SW 1271 (cell line): ENCODE data around the gene PSMC2.
A peak's percentile ranks its signal among the peaks of the same experiment; 100 is the strongest.

ENCODE experiments used
- DNase-seq, 2 experiments: peaks; one replicate each; lab custom pipeline; 2025; lab: John Stamatoyannopoulos, UW

Gene PSMC2

GRCh38 chr7:103347507-103348267 is at the start of gene PSMC2:
Gene PSMC2 (plus strand): TSS chr7:103347643. CDS start chr7:103347712, 69 bp downstream.
- DNase-seq, result peak; percentile 65 to 88

- DNase-seq, result no peak
Measured at GRCh38 chr7:103297837-103298179, 49.6 kb upstream of the PSMC2 start.

GRCh38 chr7:103299660-103300059 is 47.8 kb upstream of the PSMC2 start:
- no peak for DNase-seq

GRCh38 chr7:103301441-103301840 is 46.0 kb upstream of the PSMC2 start:
- no peak for DNase-seq

GRCh38 chr7:103307503-103308231 is 39.8 kb upstream of the PSMC2 start:
- no peak for DNase-seq

- no peak for DNase-seq
Measured at GRCh38 chr7:103314852-103315251, 32.6 kb upstream of the PSMC2 start.

GRCh38 chr7:103316380-103316941 is 31.0 kb upstream of the PSMC2 start:
- no peak for DNase-seq

- DNase-seq, result no peak
Measured at GRCh38 chr7:103317009-103317408, 30.4 kb upstream of the PSMC2 start.

GRCh38 chr7:103325744-103326143 is 21.7 kb upstream of the PSMC2 start:
- no peak for DNase-seq

- DNase-seq, result no peak
Measured at GRCh38 chr7:103336761-103337160, 10.7 kb upstream of the PSMC2 start.

- DNase-seq, result no peak
Measured at GRCh38 chr7:103338864-103339263, 8.6 kb upstream of the PSMC2 start.

GRCh38 chr7:103341466-103341865 is 6.0 kb upstream of the PSMC2 start:
- DNase-seq, result no peak

GRCh38 chr7:103343332-103343731 is 4.1 kb upstream of the PSMC2 start:
- no peak for DNase-seq

- DNase-seq, result peak in 1 of 2 experiments; percentile 46
Measured at GRCh38 chr7:103343758-103344452, 3.5 kb upstream of the PSMC2 start.

- peak; percentile 75 to 91 for DNase-seq
Measured at GRCh38 chr7:103344453-103345149, 2.8 kb upstream of the PSMC2 start, which contains the start of gene DNAJC2. Gene DNAJC2 (minus strand): TSS chr7:103344767. CDS start chr7:103344622, 145 bp downstream.

GRCh38 chr7:103346396-103346795 is 1.0 kb upstream of the PSMC2 start:
- DNase-seq, result no peak

- no peak for DNase-seq
Measured at GRCh38 chr7:103348452-103348851, 1.0 kb downstream of the PSMC2 start.

- DNase-seq, result no peak
Measured at GRCh38 chr7:103348959-103349358, 1.5 kb downstream of the PSMC2 start.

GRCh38 chr7:103349805-103350204 is 2.4 kb downstream of the PSMC2 start:
- DNase-seq, result no peak

- DNase-seq, result no peak
Measured at GRCh38 chr7:103369432-103369831, 22.0 kb downstream of the PSMC2 start.

- no peak for DNase-seq
Measured at GRCh38 chr7:103373866-103374643, 26.6 kb downstream of the PSMC2 start.
